H7 (cell line): ENCODE data around the gene SFI1. TPM values are rescaled to one million over a fixed set of nuclear protein-coding genes. Genes with fewer than 3 reads are reported as not detected.

Source experiments
- DNase-seq: peaks from one replicate; pipeline ENCODE4 v3.0.0; 2012
- H3K27me3 ChIP-seq: 2 replicates; pipeline ENCODE4 v1.6.0; 2011; ENCODE audit warnings: mild to moderate bottlenecking, low read length; ENCODE audit not compliant: control insufficient read depth, insufficient read depth
- H3K36me3 ChIP-seq: replicated peaks from 2 replicates; pipeline ENCODE4 v1.5.1; 2011; ENCODE audit warnings: low read length; ENCODE audit not compliant: control insufficient read depth, insufficient read depth
- H3K4me3 ChIP-seq: 2 replicates; pipeline ENCODE4 v1.5.1; 2011; ENCODE audit warnings: low read depth, mild to moderate bottlenecking, control low read depth, low read length, moderate library complexity; ENCODE audit not compliant: insufficient read depth
- total RNA-seq: library from RNA; depleted of rRNA; stranded (reverse); fragments of >200 nt; shearing (Covaris generic); gene quantifications from 2 replicates; pipeline ENCODE4 v1.2.3, GENCODE V29; 2014

The SFI1 gene
- total RNA-seq, 1 experiment from 2014 or later: 8.5 TPM

DNA sequence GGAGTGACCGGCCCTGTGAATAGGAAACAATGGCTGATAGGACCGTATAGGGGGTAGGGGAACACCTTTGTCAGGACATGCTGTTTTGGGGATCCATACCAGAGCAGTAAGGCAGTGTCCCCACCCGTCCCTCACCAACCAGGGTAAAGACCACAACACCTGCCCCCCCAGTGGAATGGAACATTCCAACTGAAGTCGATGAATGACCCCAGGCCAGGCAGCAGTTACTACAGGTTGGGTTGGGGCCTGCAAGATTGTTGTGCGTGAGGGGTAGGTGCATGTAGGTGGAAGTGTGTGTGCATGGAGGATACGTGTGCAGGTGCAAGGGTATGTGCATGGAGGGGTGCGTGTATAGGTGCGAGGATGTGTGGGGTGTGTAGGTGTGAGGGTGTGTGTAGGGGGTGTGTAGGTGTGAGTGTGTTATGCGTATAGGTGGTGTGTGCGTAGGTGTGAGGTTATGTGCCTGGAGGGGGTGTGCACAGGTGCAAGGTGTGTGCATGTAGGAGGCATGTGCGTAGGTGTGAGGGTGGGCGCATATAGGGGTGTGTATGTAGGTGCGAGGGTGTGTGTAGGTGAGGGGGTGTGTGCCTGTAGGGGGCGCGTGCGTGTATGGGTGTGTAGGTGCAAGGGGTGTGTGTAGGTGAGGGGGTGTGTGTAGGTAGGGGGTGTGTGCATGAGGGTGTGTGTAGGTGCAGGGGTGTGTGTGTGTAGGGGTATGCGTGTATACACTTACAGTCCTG lies 132.8 kb downstream of the SFI1 start:
- Histone ChIP-seq H3K27me3 (no peaks in the 10 kb centered on the region), H3K4me3 (no peak overlapping the region), H3K36me3 (no peaks in the 10 kb centered on the region; the same call in none of the 2 replicates)
- peak; percentile 72 for DNase-seq

DNA sequence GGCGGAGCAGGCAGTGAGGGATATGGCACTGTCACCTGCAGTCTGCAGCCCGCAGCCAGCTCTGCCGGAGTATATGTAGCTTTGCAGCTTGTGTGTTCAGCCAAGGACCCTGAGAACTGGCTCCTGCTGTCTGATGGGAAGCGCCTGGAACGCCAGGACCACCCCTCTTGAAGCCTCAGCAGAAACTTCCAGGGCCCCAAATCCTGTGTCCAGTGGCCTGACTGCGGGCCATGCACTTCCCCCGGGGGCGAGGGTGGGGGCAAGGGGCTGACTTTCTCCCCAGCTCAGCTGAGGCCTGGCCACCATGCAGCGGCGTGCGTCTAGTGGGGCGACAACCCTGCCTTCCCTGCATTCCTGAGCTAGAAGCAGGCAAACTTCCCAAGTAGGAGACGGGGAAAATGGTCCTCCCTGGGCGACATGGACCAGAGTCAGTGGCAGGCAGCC lies 133.4 kb downstream of the SFI1 start:
- DNase-seq: no peak
- H3K4me3 ChIP-seq: peak overlapping the region; percentile 88
- H3K36me3 ChIP-seq: no peaks in the 10 kb centered on the region; the same call in none of the 2 replicates
- H3K27me3 ChIP-seq: no peaks in the 10 kb centered on the region

DNA sequence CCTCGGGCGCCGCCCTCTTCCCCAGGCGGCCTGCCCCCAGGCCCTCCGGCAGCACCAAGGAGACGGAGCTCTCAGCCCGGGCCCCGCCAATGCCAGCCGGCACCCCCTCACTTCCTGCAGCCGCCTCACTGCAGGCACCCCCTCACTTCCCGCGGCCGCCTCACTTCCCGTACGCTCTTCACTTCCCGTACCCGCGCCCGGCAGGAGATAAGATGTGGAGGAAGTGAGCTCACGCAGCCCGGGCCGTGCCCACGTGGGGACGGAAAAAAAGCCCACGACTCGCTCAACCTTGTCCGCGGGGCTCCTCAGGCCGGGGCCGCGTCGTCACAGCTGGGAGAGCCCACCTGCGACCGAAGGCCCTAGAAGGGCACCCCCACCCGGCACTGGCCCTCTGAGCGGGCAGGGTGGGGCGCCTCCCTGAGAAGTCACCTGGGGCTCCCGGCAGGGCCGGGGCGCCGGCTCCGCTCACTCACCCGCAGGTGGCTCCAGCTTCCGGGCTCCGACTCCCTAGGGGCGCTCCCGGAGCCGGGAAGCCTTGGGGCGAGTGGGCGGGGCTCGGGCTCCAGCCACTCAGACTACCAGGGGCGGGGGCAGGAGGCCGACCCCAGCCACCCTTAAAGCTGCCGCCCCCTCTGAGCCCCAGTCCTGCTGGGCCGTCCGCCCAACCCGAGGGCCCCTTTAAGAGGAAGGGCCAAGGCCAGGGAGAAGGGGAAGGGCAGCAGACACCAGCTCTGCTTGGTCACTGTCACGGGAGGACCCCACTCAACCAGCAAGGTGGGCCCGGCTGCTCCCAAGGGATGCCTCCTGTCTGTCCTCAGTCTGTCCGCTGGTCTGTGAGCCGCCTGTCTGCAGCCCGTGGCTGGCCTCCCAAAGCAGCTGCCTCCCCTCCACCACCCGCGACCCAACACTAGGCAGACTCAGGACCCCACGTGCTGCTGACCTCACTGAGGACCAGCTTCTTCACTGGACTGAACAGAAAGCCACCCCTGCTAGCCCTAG lies 134.3 kb downstream of the SFI1 start:
- peak overlapping the region; percentile 88 for H3K4me3 ChIP-seq
- H3K36me3 ChIP-seq: no peaks in the 10 kb centered on the region; the same call in none of the 2 replicates
- H3K27me3 ChIP-seq: no peaks in the 10 kb centered on the region
- peak; percentile 98 for DNase-seq

DNA sequence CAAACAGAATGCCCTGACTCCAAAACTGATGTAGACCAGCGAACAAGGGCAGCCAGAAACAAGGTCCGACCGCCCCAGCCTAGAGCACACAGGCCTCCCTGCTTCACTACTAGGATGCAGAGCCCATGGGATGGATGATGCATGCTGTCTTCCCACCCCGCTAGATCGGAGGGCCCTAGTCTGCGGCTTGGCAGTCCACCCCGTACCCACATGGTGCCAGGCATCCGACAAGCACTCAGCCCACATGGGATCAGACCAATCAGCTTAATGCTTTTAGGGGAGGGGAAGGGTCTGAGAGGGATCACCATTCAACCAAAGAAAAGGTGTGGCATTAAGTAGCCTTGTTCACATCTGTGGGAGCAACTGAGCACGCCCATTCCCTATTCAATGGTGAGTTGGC lies 135.1 kb downstream of the SFI1 start:
- Histone ChIP-seq H3K27me3 (no peaks in the 10 kb centered on the region), H3K4me3 (peak overlapping the region; percentile 88), H3K36me3 (no peaks in the 10 kb centered on the region; the same call in none of the 2 replicates)
- peak; percentile 58 for DNase-seq

GRCh38 chr22:31635638-31636306 lies 139.4 kb downstream of the SFI1 start:
- Histone ChIP-seq H3K4me3 (no peak overlapping the region), H3K27me3 (no peaks in the 10 kb centered on the region), H3K36me3 (peaks cover 1% of the 10 kb centered on the region; the same call in 1 of the 2 replicates)
- DNase-seq: no peak

- Histone ChIP-seq H3K36me3 (peaks cover 1% of the 10 kb centered on the region; the same call in 1 of the 2 replicates), H3K27me3 (no peaks in the 10 kb centered on the region), H3K4me3 (no peak overlapping the region)
- DNase-seq: peak; percentile 36
Observed at GRCh38 chr22:31637447-31637890, 141.1 kb downstream of the SFI1 start.

DNA sequence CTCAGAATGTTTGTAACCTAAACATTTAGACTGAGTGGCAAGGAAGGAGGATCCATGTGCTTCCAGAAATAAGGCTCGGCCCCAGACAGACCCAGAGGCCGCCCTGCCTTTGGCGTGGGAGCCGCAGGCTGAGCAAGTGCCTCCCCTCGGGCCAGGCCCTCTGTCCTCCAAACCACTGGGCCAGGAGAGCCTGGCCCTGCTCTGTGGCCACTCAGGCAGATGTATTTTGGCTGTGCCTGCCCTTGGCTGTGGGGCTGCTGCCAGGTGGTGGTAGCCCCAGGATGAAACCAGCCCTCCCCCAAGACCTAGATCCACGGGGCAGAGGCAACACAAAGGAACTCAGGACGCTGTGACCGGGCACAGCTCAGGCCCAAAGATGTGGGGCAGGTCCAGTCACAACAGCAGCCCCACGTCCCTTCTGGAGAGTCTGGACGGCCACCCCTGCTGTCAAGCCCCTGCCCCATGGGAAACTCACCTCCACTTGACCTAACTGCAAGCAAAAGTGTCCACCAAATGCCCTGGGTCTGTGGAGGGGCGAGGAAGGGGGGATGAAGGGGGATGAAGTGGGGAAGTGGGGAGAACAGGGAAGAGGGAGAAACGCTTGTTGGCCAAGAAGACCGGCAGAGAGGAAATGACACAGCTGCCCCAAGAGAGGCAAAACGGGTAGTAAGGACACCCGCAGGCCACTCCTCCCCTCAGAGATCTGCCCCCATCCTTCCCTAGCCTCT lies 141.7 kb downstream of the SFI1 start:
- peak; percentile 35 for DNase-seq
- Histone ChIP-seq H3K4me3 (no peak overlapping the region), H3K27me3 (no peaks in the 10 kb centered on the region), H3K36me3 (peaks cover 1% of the 10 kb centered on the region; the same call in 1 of the 2 replicates)

GRCh38 chr22:31639436-31640039 lies 143.2 kb downstream of the SFI1 start:
- DNase-seq: no peak
- Histone ChIP-seq H3K4me3 (no peak overlapping the region), H3K27me3 (no peaks in the 10 kb centered on the region), H3K36me3 (peaks cover 1% of the 10 kb centered on the region; the same call in 1 of the 2 replicates)

- DNase-seq: peak; percentile 20
- Histone ChIP-seq H3K27me3 (no peaks in the 10 kb centered on the region), H3K4me3 (no peak overlapping the region), H3K36me3 (peaks cover 7% of the 10 kb centered on the region)
Observed at GRCh38 chr22:31646186-31647019, 150.1 kb downstream of the SFI1 start.

- H3K27me3 ChIP-seq: no peaks in the 10 kb centered on the region
- H3K4me3 ChIP-seq: no peak overlapping the region
- peaks cover 7% of the 10 kb centered on the region for H3K36me3 ChIP-seq
- no peak for DNase-seq
Observed at GRCh38 chr22:31647066-31647465, 150.7 kb downstream of the SFI1 start.

- Histone ChIP-seq H3K36me3 (peaks cover 7% of the 10 kb centered on the region), H3K4me3 (no peak overlapping the region), H3K27me3 (no peaks in the 10 kb centered on the region)
- DNase-seq: peak; percentile 17
Observed at GRCh38 chr22:31647523-31648320, 151.4 kb downstream of the SFI1 start.

DNA sequence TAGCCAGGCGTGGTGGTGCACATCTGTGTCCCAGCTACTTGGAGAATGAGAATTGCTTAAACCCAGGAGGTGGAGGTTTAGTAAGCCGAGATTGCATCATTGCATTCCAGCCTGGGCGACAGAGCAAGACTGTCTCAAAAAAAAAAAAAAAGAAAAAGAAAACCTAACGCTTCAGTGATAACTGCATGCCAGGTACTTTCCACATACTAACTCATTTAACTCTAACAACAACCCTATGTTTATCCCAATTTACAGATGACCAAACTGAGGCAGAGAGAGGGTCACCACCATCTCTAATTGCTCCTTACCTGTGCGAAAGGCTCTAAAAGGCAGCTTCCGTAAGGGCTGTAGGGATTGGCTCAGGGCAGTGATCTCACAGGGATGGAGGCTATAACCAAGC lies 154.1 kb downstream of the SFI1 start:
- DNase-seq: no peak
- Histone ChIP-seq H3K27me3 (no peaks in the 10 kb centered on the region), H3K36me3 (peaks cover 7% of the 10 kb centered on the region), H3K4me3 (no peak overlapping the region)
